GM19324 (cell line): ENCODE measurements around the gene TESK2.
"Not testable (repeated sequence)": the region's sequence is repeated elsewhere in the genome, so short reads cannot be mapped to it uniquely, and the experiment has no call there.

Experiments
- ATAC-seq: cut with Tn5 transposase; IDR thresholded peaks from one replicate; pipeline ENCODE4 v1.9.1; 2021; ENCODE audit warnings: mild to moderate bottlenecking, moderate library complexity; ENCODE audit not compliant: unreplicated experiment, low FRiP score

The TESK2 gene

GRCh38 chr1:45421935-45422334 is 69.0 kb downstream of the TESK2 start:
- ATAC-seq, result no peak

GRCh38 chr1:45414746-45415145 is 76.2 kb downstream of the TESK2 start:
- ATAC-seq, result no peak

GRCh38 chr1:45412899-45413298 is 78.1 kb downstream of the TESK2 start:
- ATAC-seq, result no peak

GRCh38 chr1:45411510-45411899 is 79.5 kb downstream of the TESK2 start:
- no peak for ATAC-seq

GRCh38 chr1:45410850-45411509 is 80.0 kb downstream of the TESK2 start:
- no peak for ATAC-seq

- no peak for ATAC-seq
Observed at GRCh38 chr1:45409276-45409675, 81.7 kb downstream of the TESK2 start.

- no peak for ATAC-seq
Observed at GRCh38 chr1:45407629-45408287, 83.2 kb downstream of the TESK2 start.

GRCh38 chr1:45405636-45406035 is 85.3 kb downstream of the TESK2 start:
- no peak for ATAC-seq

- no peak for ATAC-seq
Observed at GRCh38 chr1:45403718-45404117, 87.2 kb downstream of the TESK2 start.

GRCh38 chr1:45403298-45403697 is 87.7 kb downstream of the TESK2 start:
- no peak for ATAC-seq

GRCh38 chr1:45401524-45401923 is 89.4 kb downstream of the TESK2 start:
- no peak for ATAC-seq

- no peak for ATAC-seq
Observed at GRCh38 chr1:45400049-45400448, 90.9 kb downstream of the TESK2 start.

GRCh38 chr1:45397285-45397684 is 93.7 kb downstream of the TESK2 start:
- no peak for ATAC-seq

GRCh38 chr1:45395582-45395981 is 95.4 kb downstream of the TESK2 start:
- no peak for ATAC-seq

- no peak for ATAC-seq
Observed at GRCh38 chr1:45395051-45395450, 95.9 kb downstream of the TESK2 start.

- ATAC-seq, result peak; percentile 89
Observed at GRCh38 chr1:45394342-45394741, 96.6 kb downstream of the TESK2 start.

- peak; percentile 63 for ATAC-seq
Observed at GRCh38 chr1:45393718-45394302, 97.2 kb downstream of the TESK2 start.

- no peak for ATAC-seq
Observed at GRCh38 chr1:45386219-45386618, 104.7 kb downstream of the TESK2 start.

- ATAC-seq, result no peak
Observed at GRCh38 chr1:45385302-45385701, 105.7 kb downstream of the TESK2 start.

GRCh38 chr1:45384213-45384612 is 106.8 kb downstream of the TESK2 start:
- not testable (repeated sequence) for ATAC-seq

- no peak for ATAC-seq
Observed at GRCh38 chr1:45383191-45383590, 107.8 kb downstream of the TESK2 start.

GRCh38 chr1:45381243-45381642 is 109.7 kb downstream of the TESK2 start:
- no peak for ATAC-seq
